Adrenal gland (tissue), 19 donors: ENCODE data around the gene GDF9. TPM values are rescaled to one million over a fixed set of nuclear protein-coding genes. Genes with fewer than 3 reads are reported as not detected.

Source experiments
- DNase-seq, 7 donors: peaks; one replicate each; pipeline ENCODE4 v3.0.0-alpha.2; 2019 to 2020
- H3K27ac ChIP-seq, 5 donors: fragments of 200-600 bp; sonication (generic) in 4 of 5; 1 replicate in 3 of 5; 2 replicates in 2 of 5; pipeline versions ENCODE4 v1.5.1 to v1.8.0; 2016 to 2020; ENCODE audit warnings: mild to moderate bottlenecking in 1 of 5
- H3K27me3 ChIP-seq: fragments of 200-600 bp; 2 replicates; pipeline ENCODE4 v1.8.0; 2021
- H3K36me3 ChIP-seq, 2 donors: fragments of 200-600 bp; replicated peaks in 1 of 2; 1 replicate in 1 of 2; 2 replicates in 1 of 2; pipeline versions ENCODE4 v1.5.1 to v1.8.0; 2018 to 2022
- H3K4me1 ChIP-seq, 2 donors: fragments of 200-600 bp; replicated peaks in 1 of 2; 1 replicate in 1 of 2; 2 replicates in 1 of 2; pipeline versions ENCODE4 v1.5.1 to v1.8.0; 2018 to 2021
- H3K4me3 ChIP-seq, 4 donors: fragments of 200-600 bp; sonication (generic) in 3 of 4; one replicate each; pipeline ENCODE4 v1.5.1; 2016 to 2018
- H3K9me3 ChIP-seq, 3 donors: fragments of 200-600 bp; sonication (generic) in 1 of 3; replicated peaks in 1 of 3; 1 replicate in 2 of 3; 2 replicates in 1 of 3; pipeline versions ENCODE4 v1.5.1 to v1.8.0; 2016 to 2021
- CTCF ChIP-seq, 6 experiments: fragments of 450-650 bp in 4 of 6; fragments of 200-600 bp in 2 of 6; sonication (generic) in 1 of 6; IDR thresholded peaks; 1 replicate in 5 of 6; 2 replicates in 1 of 6; pipeline versions ENCODE4 v1.5.1 to v1.8.0; 2016 to 2021; ENCODE audit warnings: antibody characterized with exemption in 6 of 6, mild to moderate bottlenecking in 2 of 6, moderate library complexity in 1 of 6
- POLR2A ChIP-seq, 2 donors: fragments of 450-650 bp; IDR thresholded peaks; one replicate each; pipeline ENCODE4 v1.6.1; 2017; ENCODE audit warnings: antibody characterized with exemption in 2 of 2, mild to moderate bottlenecking in 2 of 2, moderate library complexity in 1 of 2
- WGBS, 4 donors: extraction: QIAGEN DNeasy Blood & Tissue Kit in 2 of 4; methylation state at CpG; one replicate each; pipeline versions ENCODE4 v1.1.5 to v1.1.7; 2013 to 2017; 5-methylcytosine and 5-hydroxymethylcytosine counted together
- intact Hi-C, 2 donors: fragments of 100-400 bp; cut with DNase I; formaldehyde crosslinking; loops; one replicate each; pipeline versions ENCODE4 v1.14.1 to v1.15.0; 2022 to 2023
- long read RNA-seq, 10 donors: library from polyadenylated mRNA in 3 of 10; unstranded in 2 of 10; stranded (forward) in 1 of 10; transcript quantifications; one replicate each; pipeline ENCODE4 v2.0.0 and lab custom pipeline, GENCODE V29; 2021 to 2026
- polyA plus RNA-seq, 3 donors: library from polyadenylated mRNA; stranded (reverse); fragments of 200-250 nt in 2 of 3; fragments of 350-450 nt in 1 of 3; fragmentation: Illumina TruSeq in 1 of 3; extraction: RNeasy Lipid Tissue Mini Kit (QIAGEN cat#74804) in 1 of 3; gene quantifications; one replicate each; pipeline ENCODE4 v1.2.3, GENCODE V29; 2013 to 2014
- total RNA-seq, 9 donors: library from RNA; depleted of rRNA in 4 of 9; stranded (reverse); fragments of >200 nt in 4 of 9; fragments of 120-200 nt in 1 of 9; fragmentation: NEBNext Ultra II Directional in 1 of 9; extraction: Animal tissue kit (Norgen Biotek cat#: 25700) in 1 of 9; gene quantifications; one replicate each; pipeline versions ENCODE4 v1.1.0 to v1.2.4, GENCODE V29; 2013 to 2023
- donor health status: healthy with polysubstance abuse.
- donor health status: Bipolar disorder and iron deficiency.
- donor health status: DM: yes; HTN: yes; CAD: no.
- donor health status: DM: no; HTN: no; CAD: no.
- donor health status: DM: no; HTN: no; CAD: no.
- donor health status: DM: yes; HTN: yes; CAD: no.

Gene GDF9, protein sequence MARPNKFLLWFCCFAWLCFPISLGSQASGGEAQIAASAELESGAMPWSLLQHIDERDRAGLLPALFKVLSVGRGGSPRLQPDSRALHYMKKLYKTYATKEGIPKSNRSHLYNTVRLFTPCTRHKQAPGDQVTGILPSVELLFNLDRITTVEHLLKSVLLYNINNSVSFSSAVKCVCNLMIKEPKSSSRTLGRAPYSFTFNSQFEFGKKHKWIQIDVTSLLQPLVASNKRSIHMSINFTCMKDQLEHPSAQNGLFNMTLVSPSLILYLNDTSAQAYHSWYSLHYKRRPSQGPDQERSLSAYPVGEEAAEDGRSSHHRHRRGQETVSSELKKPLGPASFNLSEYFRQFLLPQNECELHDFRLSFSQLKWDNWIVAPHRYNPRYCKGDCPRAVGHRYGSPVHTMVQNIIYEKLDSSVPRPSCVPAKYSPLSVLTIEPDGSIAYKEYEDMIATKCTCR
- 1 to 10 TPM in 2 of 9 donors, under 1 TPM in 7; 0.41 to 1.4 (median 0.70) TPM for total RNA-seq
- polyA plus RNA-seq = 1 to 10 TPM in 2 of 3 donors, under 1 TPM in 1; 0.88 to 1.0 (median 1.0) TPM
- long read RNA-seq, donor 1 = 0 reads
- long read RNA-seq, donor 2 = 0 reads
- long read RNA-seq, donor 3 = 0 reads
- long read RNA-seq, donor 4 = 0 reads
- long read RNA-seq, donor 5, partial matches to known transcripts = 1 of 1 reads
- long read RNA-seq, donor 5, other reads (novel, unspliced or antisense) = 0 of 1 reads
- long read RNA-seq, donor 6, partial matches to known transcripts = 0 of 1 reads
- long read RNA-seq, donor 6, other reads (novel, unspliced or antisense) = 1 of 1 reads
- long read RNA-seq, donor 7 = 0 reads
- long read RNA-seq, donor 8 = 0 reads
- long read RNA-seq, donor 9 = 0 reads
- long read RNA-seq, donor 10 = 0 reads

GRCh38 chr5:132866342-132867045, at the start of gene GDF9, which contains the start of gene UQCRQ:
Gene GDF9 (minus strand): TSS chr5:132866469. CDS start chr5:132864533, 1,936 bp downstream.
Gene UQCRQ (plus strand): TSS chr5:132866642. CDS start chr5:132866882, 240 bp downstream.
- Histone ChIP-seq H3K36me3 (peaks cover 0 to 24% of the 10 kb centered on the region in 2 donors), H3K9me3 (no peaks in the 10 kb centered on the region), H3K27ac (peak within 1 kb of the TSS; percentile 88 to 97 (median 96)), H3K4me3 (peak within 1 kb of the TSS; percentile 17 to 85 (median 73)), H3K4me1 (peaks cover 11 to 17% of the 10 kb centered on the region in 2 donors), H3K27me3 (no peaks in the 10 kb centered on the region)
- intact Hi-C loops = loop anchor here in 1 of 2 donors (5.0 kb wide), 1 partner anchor 34 kb away; the partner anchor contains the start of gene SHROOM1
- peak; percentile 95 to 99 (median 98) for DNase-seq
- TF ChIP-seq POLR2A (IDR thresholded peaks at IDR 0.05) (peak; percentile 74 to 96), CTCF (IDR thresholded peaks at IDR 0.05) (peak in 1 of 6 experiments; percentile 16)
- WGBS, 4 donors = 0 to 1% (median 0%) methylated on average over 7 to 55 of the region's 55 CpGs

DNA sequence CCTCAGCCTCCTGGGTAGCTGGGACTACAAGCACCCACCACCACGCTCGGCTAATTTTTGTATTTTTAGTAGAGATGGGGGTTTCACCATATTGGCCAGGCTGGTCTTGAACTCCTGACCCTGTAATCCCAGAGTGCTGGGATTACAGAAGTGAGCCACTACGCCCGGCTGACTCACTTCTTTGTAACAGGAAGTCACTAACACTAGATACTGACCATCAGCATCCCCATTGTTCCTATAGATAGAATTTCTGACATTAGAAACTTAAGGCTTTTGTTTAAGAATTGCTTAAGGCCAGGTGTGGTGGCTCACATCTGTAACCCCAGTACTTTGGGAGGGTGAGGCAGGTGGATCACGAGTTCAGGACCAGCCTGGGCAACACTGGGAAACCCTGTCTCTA, 49.4 kb upstream of the GDF9 start:
- no peaks in the 10 kb centered on the region for H3K27me3 ChIP-seq
- DNase-seq = no peak
- H3K4me3 ChIP-seq = no peak overlapping the region
- WGBS, 4 donors = 79 to 87% (median 81%) methylated on average over 5 of the region's 5 CpGs
- H3K27ac ChIP-seq = no peak overlapping the region
- no peaks in the 10 kb centered on the region for H3K4me1 ChIP-seq
- H3K36me3 ChIP-seq = peaks cover 0 to 32% of the 10 kb centered on the region in 2 donors
- no peaks in the 10 kb centered on the region for H3K9me3 ChIP-seq
- intact Hi-C loops = no loop called here
- TF ChIP-seq CTCF (IDR thresholded peaks at IDR 0.05) (no peak), POLR2A (IDR thresholded peaks at IDR 0.05) (no peak)

GRCh38 chr5:132909702-132910101, 43.4 kb upstream of the GDF9 start:
- Histone ChIP-seq H3K27ac (no peak overlapping the region), H3K4me3 (no peak overlapping the region), H3K27me3 (no peaks in the 10 kb centered on the region), H3K4me1 (peaks cover 0 to 5% of the 10 kb centered on the region in 2 donors), H3K9me3 (no peaks in the 10 kb centered on the region), H3K36me3 (peaks cover 0 to 20% of the 10 kb centered on the region in 2 donors)
- intact Hi-C loops = no loop called here
- DNase-seq = no peak
- WGBS, 4 donors = 91 to 94% (median 92%) methylated on average over 1 of the region's 1 CpG
- TF ChIP-seq POLR2A (IDR thresholded peaks at IDR 0.05) (no peak), CTCF (IDR thresholded peaks at IDR 0.05) (no peak)
